RWPE2 (cell line): ENCODE results near the gene SPHK1.
A peak's percentile ranks its signal among the peaks of the same experiment; 100 is the strongest.

Experiments used
- ATAC-seq: fragments of 200-7000 bp; cut with Tn5 transposase; 3 replicates; pipeline ENCODE4 v1.9.1; 2021; ENCODE audit warnings: low read depth
- DNase-seq: peaks from one replicate; pipeline ENCODE4 v3.0.0-alpha.2; 2020; ENCODE audit warnings: low spot score
- H3K27ac ChIP-seq: fragments of 450-650 bp; 2 replicates; pipeline ENCODE4 v1.5.1; 2017; ENCODE audit warnings: mild to moderate bottlenecking; ENCODE audit not compliant: poor library complexity, severe bottlenecking
- H3K27me3 ChIP-seq: fragments of 250-450 bp; sonication (Bioruptor Pico); 2 replicates; pipeline ENCODE4 v1.5.1; 2021; ENCODE audit warnings: mild to moderate bottlenecking, moderate library complexity; ENCODE audit not compliant: insufficient read depth, poor library complexity, severe bottlenecking
- H3K36me3 ChIP-seq: fragments of 250-450 bp; sonication (Bioruptor Pico); 2 replicates; pipeline ENCODE4 v1.5.1; 2020; ENCODE audit warnings: low read depth, mild to moderate bottlenecking, moderate library complexity
- H3K4me1 ChIP-seq: fragments of 250-450 bp; sonication (Bioruptor Pico); 2 replicates; pipeline ENCODE4 v1.5.1; 2021; ENCODE audit warnings: mild to moderate bottlenecking, moderate library complexity; ENCODE audit not compliant: insufficient read depth, poor library complexity, severe bottlenecking
- H3K4me3 ChIP-seq: fragments of 250-450 bp; sonication (Bioruptor Pico); 2 replicates; pipeline ENCODE4 v1.5.1; 2021; ENCODE audit warnings: mild to moderate bottlenecking, moderate library complexity; ENCODE audit not compliant: severe bottlenecking
- H3K9me3 ChIP-seq: fragments of 250-450 bp; sonication (Bioruptor Pico); 2 replicates; pipeline ENCODE4 v1.5.1; 2021; ENCODE audit warnings: mild to moderate bottlenecking, moderate library complexity; ENCODE audit not compliant: severe bottlenecking
- TF ChIP-seq, protein P1 (sequence below): fragments of 450-650 bp; IDR thresholded peaks from one replicate; pipeline ENCODE4 v1.5.1; 2017; ENCODE audit warnings: mild to moderate bottlenecking, moderate library complexity; ENCODE audit not compliant: poor library complexity, severe bottlenecking

Gene SPHK1

DNA sequence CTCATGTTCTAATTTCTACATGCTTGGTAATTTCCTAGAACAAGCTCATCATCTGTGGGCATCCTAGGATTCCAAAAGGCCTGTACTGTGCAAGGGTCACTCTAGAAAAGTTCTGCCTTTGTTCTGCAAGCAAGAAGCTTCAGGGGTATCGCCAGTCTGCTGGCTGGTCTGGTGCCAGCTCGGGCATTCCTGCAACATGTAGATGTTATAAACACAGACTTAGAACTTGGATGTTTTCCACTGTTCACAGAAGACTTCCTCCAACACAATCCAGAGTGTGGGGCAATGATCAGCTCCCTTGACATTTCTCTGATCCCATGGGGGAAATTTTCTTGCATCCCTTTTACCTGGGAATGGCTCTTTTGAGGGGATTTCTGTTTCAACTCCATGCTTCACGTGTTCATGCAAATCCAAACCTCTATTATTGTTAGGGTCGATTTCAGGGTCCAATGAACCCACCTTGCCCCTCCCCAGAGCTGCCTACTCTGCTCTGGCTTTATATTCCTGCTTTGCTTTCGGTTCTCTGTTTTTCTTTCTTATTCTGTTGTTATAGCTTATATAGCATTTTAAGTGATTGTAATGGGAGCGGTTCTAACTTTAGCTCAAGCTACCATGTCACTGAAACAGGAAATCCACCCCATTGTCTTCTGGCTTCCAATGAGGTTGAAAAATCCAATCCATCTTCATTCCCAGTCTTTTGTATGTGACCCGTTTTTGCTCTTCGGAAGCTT, 43.3 kb downstream of the SPHK1 start:
- Histone ChIP-seq H3K36me3 (no peaks in the 10 kb centered on the region), H3K27ac (no peak overlapping the region), H3K9me3 (no peaks in the 10 kb centered on the region), H3K4me1 (no peaks in the 10 kb centered on the region), H3K27me3 (no peaks in the 10 kb centered on the region), H3K4me3 (no peak overlapping the region)
- ATAC-seq (no peak), DNase-seq (no peak)
- TF ChIP-seq, protein P1, sequence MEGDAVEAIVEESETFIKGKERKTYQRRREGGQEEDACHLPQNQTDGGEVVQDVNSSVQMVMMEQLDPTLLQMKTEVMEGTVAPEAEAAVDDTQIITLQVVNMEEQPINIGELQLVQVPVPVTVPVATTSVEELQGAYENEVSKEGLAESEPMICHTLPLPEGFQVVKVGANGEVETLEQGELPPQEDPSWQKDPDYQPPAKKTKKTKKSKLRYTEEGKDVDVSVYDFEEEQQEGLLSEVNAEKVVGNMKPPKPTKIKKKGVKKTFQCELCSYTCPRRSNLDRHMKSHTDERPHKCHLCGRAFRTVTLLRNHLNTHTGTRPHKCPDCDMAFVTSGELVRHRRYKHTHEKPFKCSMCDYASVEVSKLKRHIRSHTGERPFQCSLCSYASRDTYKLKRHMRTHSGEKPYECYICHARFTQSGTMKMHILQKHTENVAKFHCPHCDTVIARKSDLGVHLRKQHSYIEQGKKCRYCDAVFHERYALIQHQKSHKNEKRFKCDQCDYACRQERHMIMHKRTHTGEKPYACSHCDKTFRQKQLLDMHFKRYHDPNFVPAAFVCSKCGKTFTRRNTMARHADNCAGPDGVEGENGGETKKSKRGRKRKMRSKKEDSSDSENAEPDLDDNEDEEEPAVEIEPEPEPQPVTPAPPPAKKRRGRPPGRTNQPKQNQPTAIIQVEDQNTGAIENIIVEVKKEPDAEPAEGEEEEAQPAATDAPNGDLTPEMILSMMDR = no peak

DNA sequence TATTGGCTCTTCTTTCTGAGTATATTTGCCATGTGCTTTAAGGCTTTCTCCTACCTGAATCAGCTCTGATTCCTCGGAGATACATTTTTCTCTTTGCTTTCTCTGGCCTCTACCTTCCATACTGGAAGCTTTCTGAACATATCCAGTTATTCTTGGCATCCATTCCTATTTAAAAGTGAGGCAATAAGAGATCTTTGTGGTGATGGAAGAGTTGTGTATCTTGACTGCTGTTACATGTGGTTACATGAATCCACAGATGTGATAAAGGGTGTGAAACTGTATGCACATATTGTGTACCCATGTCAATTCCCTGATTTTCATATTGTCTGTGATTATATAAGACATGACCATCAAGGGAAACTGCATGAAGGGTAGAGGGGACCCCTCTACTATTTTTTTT, 44.1 kb downstream of the SPHK1 start:
- no peaks in the 10 kb centered on the region for H3K27me3 ChIP-seq
- 0 out of 2 replicates have a peak, but pooled peaks cover 3% of the 10 kb centered on the region for H3K36me3 ChIP-seq
- H3K4me3 ChIP-seq = no peak overlapping the region
- no peak for DNase-seq
- H3K27ac ChIP-seq = no peak overlapping the region
- no peak for ATAC-seq
- no peaks in the 10 kb centered on the region for H3K4me1 ChIP-seq
- no peaks in the 10 kb centered on the region for H3K9me3 ChIP-seq
- TF ChIP-seq, protein P1 = no peak

DNA sequence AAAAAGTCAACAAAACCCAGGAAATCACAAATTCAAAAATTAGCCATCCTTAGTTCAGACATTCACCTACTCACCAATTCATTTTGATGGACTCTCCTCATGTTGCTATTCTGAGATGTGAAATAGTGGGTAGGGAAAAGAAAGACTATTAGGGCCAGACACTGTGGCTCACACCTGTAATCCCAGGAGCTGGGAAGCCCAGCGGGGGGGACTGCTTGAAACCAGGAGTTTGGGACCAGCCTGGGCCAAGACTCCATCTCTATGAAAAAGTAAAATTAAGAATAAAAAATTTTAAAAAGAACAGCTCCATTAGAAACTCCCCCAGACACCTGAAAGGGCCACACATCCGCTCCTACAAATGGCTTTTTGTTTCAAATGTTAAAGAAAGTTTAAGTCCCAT, 47.1 kb downstream of the SPHK1 start:
- TF ChIP-seq, protein P1 = no peak
- DNase-seq (no peak), ATAC-seq (no peak)
- H3K36me3 ChIP-seq = 0 out of 2 replicates have a peak, but pooled peaks cover 3% of the 10 kb centered on the region
- H3K27ac ChIP-seq = no peak overlapping the region
- H3K27me3 ChIP-seq = no peaks in the 10 kb centered on the region
- H3K4me1 ChIP-seq = peaks cover 3% of the 10 kb centered on the region
- H3K4me3 ChIP-seq = no peak overlapping the region
- no peaks in the 10 kb centered on the region for H3K9me3 ChIP-seq

DNA sequence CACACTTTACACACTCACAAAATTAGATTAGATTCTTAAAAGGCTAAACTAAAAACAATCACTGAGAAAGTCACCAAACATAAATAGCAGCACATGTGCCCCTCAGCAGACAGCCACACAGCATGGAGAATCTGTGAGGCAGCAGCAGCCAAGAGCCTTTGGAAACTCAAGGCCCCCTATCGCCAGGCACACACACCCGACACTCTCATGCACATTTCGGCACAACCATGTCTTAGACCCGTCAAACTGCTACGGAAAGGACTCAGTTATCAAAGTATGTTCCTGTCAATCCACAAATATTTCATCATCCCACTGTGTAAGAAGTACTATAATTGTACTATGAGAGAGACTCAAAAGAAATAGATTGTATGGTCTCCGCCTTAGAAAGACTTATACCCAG, 47.6 kb downstream of the SPHK1 start:
- no peak for ATAC-seq
- DNase-seq = no peak
- no peak overlapping the region for H3K4me3 ChIP-seq
- 0 out of 2 replicates have a peak, but pooled peaks cover 3% of the 10 kb centered on the region for H3K36me3 ChIP-seq
- peaks cover 3% of the 10 kb centered on the region for H3K4me1 ChIP-seq
- H3K9me3 ChIP-seq = no peaks in the 10 kb centered on the region
- TF ChIP-seq, protein P1 = no peak
- H3K27me3 ChIP-seq = no peaks in the 10 kb centered on the region
- no peak overlapping the region for H3K27ac ChIP-seq

DNA sequence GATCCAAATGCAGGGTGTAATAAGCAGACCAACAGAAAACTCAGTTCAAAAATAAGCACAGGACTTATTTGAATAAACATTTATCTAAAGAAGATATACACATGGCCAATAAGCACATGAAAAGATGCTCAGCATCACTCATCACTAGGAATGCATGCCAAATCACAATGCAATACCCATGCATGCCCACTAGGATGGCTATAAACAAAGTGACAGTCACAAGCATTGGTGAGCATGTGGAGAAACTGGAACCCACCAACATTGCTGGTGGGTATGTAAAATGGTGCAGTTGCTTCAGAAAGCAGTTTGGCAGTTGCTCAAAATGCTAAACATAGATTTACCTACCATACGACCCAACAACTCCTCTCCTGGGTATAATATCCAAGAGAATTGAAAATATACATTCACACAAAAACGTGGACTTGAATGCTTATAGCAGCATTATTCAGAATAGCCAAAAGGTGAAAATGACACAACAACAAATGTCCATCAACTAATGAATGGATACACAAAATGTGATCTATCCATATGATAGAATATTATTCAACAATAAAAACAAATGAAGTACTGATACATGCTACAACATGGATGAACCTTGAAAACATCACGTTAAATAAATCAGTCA, 48.4 kb downstream of the SPHK1 start:
- Histone ChIP-seq H3K4me1 (peaks cover 3% of the 10 kb centered on the region), H3K27me3 (no peaks in the 10 kb centered on the region), H3K27ac (no peak overlapping the region), H3K4me3 (no peak overlapping the region), H3K9me3 (no peaks in the 10 kb centered on the region), H3K36me3 (peaks cover 7% of the 10 kb centered on the region; the same call in 1 of the 2 replicates)
- DNase-seq = no peak
- ATAC-seq = no peak
- TF ChIP-seq, protein P1 = peak; percentile 33
